HEK293T (cell line): ENCODE measurements around the gene BMPER.

Experiments used
- ARNT ChIP-seq: fragments of 450-650 bp; IDR thresholded peaks from 2 replicates; pipeline ENCODE4 v1.6.1; 2017; ENCODE audit warnings: mild to moderate bottlenecking
- BHLHE40 ChIP-seq: fragments of 450-650 bp; IDR thresholded peaks from 2 replicates; pipeline ENCODE4 v1.6.1; 2016; ENCODE audit warnings: mild to moderate bottlenecking, moderate library complexity, borderline replicate concordance
- CTBP1 ChIP-seq: fragments of 450-650 bp; IDR thresholded peaks from 2 replicates; pipeline ENCODE4 v1.6.1; 2016; ENCODE audit warnings: borderline replicate concordance
- FOXA1 ChIP-seq: fragments of 450-650 bp; IDR thresholded peaks from 2 replicates; pipeline ENCODE4 v1.6.1; 2016; ENCODE audit warnings: mild to moderate bottlenecking
- FOXK2 ChIP-seq: fragments of 450-650 bp; IDR thresholded peaks from 2 replicates; pipeline ENCODE4 v1.6.1; 2016; ENCODE audit warnings: mild to moderate bottlenecking
- FOXM1 ChIP-seq: fragments of 450-650 bp; IDR thresholded peaks from 2 replicates; pipeline ENCODE4 v1.6.1; 2017; ENCODE audit warnings: mild to moderate bottlenecking, borderline replicate concordance
- L3MBTL2 ChIP-seq: fragments of 450-650 bp; conservative IDR thresholded peaks from 2 replicates; pipeline ENCODE4 v1.6.1; 2016; ENCODE audit warnings: mild to moderate bottlenecking
- LEF1 ChIP-seq: fragments of 450-650 bp; IDR thresholded peaks from 2 replicates; pipeline ENCODE4 v1.6.1; 2017; ENCODE audit warnings: mild to moderate bottlenecking, borderline replicate concordance
- NFRKB ChIP-seq: fragments of 450-650 bp; IDR thresholded peaks from 2 replicates; pipeline ENCODE4 v1.6.1; 2016; ENCODE audit warnings: mild to moderate bottlenecking, moderate library complexity
- SP1 ChIP-seq: fragments of 450-650 bp; IDR thresholded peaks from 2 replicates; pipeline ENCODE4 v1.6.1; 2017
- SUZ12 ChIP-seq: fragments of 450-650 bp; IDR thresholded peaks from 2 replicates; pipeline ENCODE4 v1.6.1; 2016; ENCODE audit warnings: mild to moderate bottlenecking
- TARDBP ChIP-seq: fragments of 450-650 bp; IDR thresholded peaks from 2 replicates; pipeline ENCODE4 v1.6.1; 2016
- ZNF384 ChIP-seq: fragments of 450-650 bp; IDR thresholded peaks from 2 replicates; pipeline ENCODE4 v1.6.1; 2016

DNA sequence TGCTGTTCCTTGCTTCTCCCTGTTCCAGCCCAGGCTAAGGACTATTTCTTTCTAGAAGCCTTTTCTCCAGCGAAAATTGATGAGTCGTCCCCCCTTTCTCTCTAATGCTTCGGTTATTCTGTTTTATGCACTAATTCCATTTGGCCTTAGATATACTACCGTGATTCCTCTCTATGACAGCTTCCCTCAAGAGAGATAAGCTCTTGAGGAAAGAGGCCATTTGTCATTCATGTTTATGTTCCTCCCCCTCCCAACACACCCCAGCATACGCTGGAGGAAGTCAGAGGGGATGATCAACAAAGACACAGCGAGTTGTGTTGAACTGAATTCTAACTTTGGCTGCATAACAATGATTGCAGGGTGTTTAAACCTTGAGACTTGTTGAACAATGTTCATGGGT, 198.8 kb downstream of the BMPER start:
- TF ChIP-seq TARDBP (no peak), FOXM1 (no peak), NFRKB (no peak), SUZ12 (no peak), ARNT (no peak), SP1 (no peak), ZNF384 (no peak), FOXA1 (no peak), LEF1 (no peak), CTBP1 (no peak), FOXK2 (no peak), BHLHE40 (no peak), L3MBTL2 (no peak)
